Stimulated activated CD4-positive, alpha-beta T cell treated with anti-CD3 and anti-CD28 coated beads, Interleukin-2, amount 100 ng/mL, for 24 hours (primary cell): Measurements from ENCODE around the gene TMEM151A.
"Not testable (repeated sequence)": the region's sequence is repeated elsewhere in the genome, so short reads cannot be mapped to it uniquely, and the experiment has no call there.

Experiments
- DNase-seq, 2 donors: peaks; one replicate each; pipeline ENCODE4 v3.0.0-alpha.2; 2020

The TMEM151A gene

GRCh38 chr11:66310324-66310723, 18.6 kb downstream of the TMEM151A start:
- DNase-seq: no peak

GRCh38 chr11:66310803-66311440, 19.2 kb downstream of the TMEM151A start:
- not testable (repeated sequence) for DNase-seq

GRCh38 chr11:66311470-66311964, 19.8 kb downstream of the TMEM151A start:
- no peak for DNase-seq

- peak; percentile 87 to 95 for DNase-seq
These were observed 20.4 kb downstream of the TMEM151A start for GRCh38 chr11:66311965-66312548.

GRCh38 chr11:66312549-66313320, 21.0 kb downstream of the TMEM151A start:
- peak; percentile 94 to 96 for DNase-seq

GRCh38 chr11:66313321-66314185, 21.9 kb downstream of the TMEM151A start:
- DNase-seq: no peak

- no peak for DNase-seq
These were observed 22.4 kb downstream of the TMEM151A start for GRCh38 chr11:66314186-66314501.

GRCh38 chr11:66314561-66315497, 23.1 kb downstream of the TMEM151A start:
- DNase-seq: no peak

GRCh38 chr11:66315498-66315885, 23.8 kb downstream of the TMEM151A start:
- no peak for DNase-seq

- no peak for DNase-seq
These were observed 24.5 kb downstream of the TMEM151A start for GRCh38 chr11:66315921-66316811.

- no peak for DNase-seq
These were observed 25.2 kb downstream of the TMEM151A start, which contains the start of gene CD248 for GRCh38 chr11:66316849-66317251. Gene CD248 (minus strand): TSS chr11:66317044. CDS start chr11:66317027, 17 bp downstream.

- peak in 1 of 2 donors; percentile 45 for DNase-seq
These were observed 25.6 kb downstream of the TMEM151A start for GRCh38 chr11:66317322-66317722.

GRCh38 chr11:66317723-66318599, 26.3 kb downstream of the TMEM151A start:
- peak in 1 of 2 donors; percentile 33 for DNase-seq

- no peak for DNase-seq
These were observed 26.9 kb downstream of the TMEM151A start for GRCh38 chr11:66318600-66318970.

GRCh38 chr11:66320289-66320688, 28.6 kb downstream of the TMEM151A start:
- DNase-seq: not testable (repeated sequence)

GRCh38 chr11:66320748-66321147, 29.1 kb downstream of the TMEM151A start:
- DNase-seq: not testable (repeated sequence)

- no peak for DNase-seq
These were observed 29.9 kb downstream of the TMEM151A start for GRCh38 chr11:66321606-66322005.

GRCh38 chr11:66322732-66323427, 31.2 kb downstream of the TMEM151A start:
- DNase-seq: no peak

- DNase-seq: no peak
These were observed 32.0 kb downstream of the TMEM151A start for GRCh38 chr11:66323684-66324083.
